HepG2 (cell line): Measurements from ENCODE around the gene XPNPEP2. TPM values are rescaled to one million over a fixed set of nuclear protein-coding genes. Genes with fewer than 3 reads are reported as not detected.

ENCODE experiments used
- ATAC-seq: fragments of 200-7000 bp; cut with Tn5 transposase; 3 replicates; pipeline ENCODE4 v1.9.1; 2020; ENCODE audit warnings: mild to moderate bottlenecking, moderate library complexity
- BruUV-seq: library from RNA; stranded (reverse); fragments of 400-500 nt; replicated peaks from 2 replicates; lab custom pipeline; 2021; lab: Mats Ljungman, UMichigan
- CTCF ChIA-PET: fragments of 300-600 bp; formaldehyde crosslinking; extraction: SDS; loops from one replicate; lab custom pipeline; 2021; ENCODE audit warnings: low total read pairs, inconsistent platforms, low intra/inter-chr PET ratio; lab: Yijun Ruan, JAX
- POLR2A ChIA-PET: fragments of 350-600 bp; sonication (Branson Sonifier 250); formaldehyde crosslinking; loops from one replicate; lab custom pipeline; 2020; ENCODE audit warnings: antibody characterized with exemption, inconsistent platforms; lab: Yijun Ruan, JAX
- DNase-seq: peaks from one replicate; pipeline ENCODE4 v3.0.0-alpha.2; 2015; ENCODE audit warnings: low spot score
- FAIRE-seq: peaks from 3 replicates; lab custom pipeline; 2011; peaks lifted over from hg19 to GRCh38; lab: Jason Lieb, UNC
- H2AFZ ChIP-seq: one replicate; pipeline ENCODE4 v1.6.1; 2011; ENCODE audit warnings: low read length, inconsistent platforms
- H3K27ac ChIP-seq: fragments of 300-600 bp; 3 replicates; pipeline ENCODE4 v1.8.0; 2011; ENCODE audit warnings: mixed run types, mild to moderate bottlenecking, mixed read lengths, low read length, inconsistent platforms; ENCODE audit not compliant: insufficient read depth; ENCODE audit errors: extremely low read length
- H3K27me3 ChIP-seq, 2 experiments: fragments of 200-600 bp in 1 of 2; 2 replicates in 1 of 2; 3 replicates in 1 of 2; pipeline versions ENCODE4 v1.6.0 to v1.8.0; 2011; ENCODE audit warnings: low read length in 2 of 2, mild to moderate bottlenecking in 2 of 2, moderate library complexity in 2 of 2, inconsistent platforms in 1 of 2; ENCODE audit not compliant: insufficient read depth in 2 of 2, control insufficient read depth in 1 of 2
- H3K36me3 ChIP-seq, 2 experiments: fragments of 200-600 bp in 1 of 2; replicated peaks in 1 of 2; 2 replicates in 1 of 2; 3 replicates in 1 of 2; pipeline versions ENCODE4 v1.5.1 to v1.8.0; 2011; ENCODE audit warnings: low read length in 2 of 2, inconsistent platforms in 1 of 2; ENCODE audit not compliant: insufficient read depth in 2 of 2, control insufficient read depth in 1 of 2
- H3K4me1 ChIP-seq: 2 replicates; pipeline ENCODE4 v1.5.1; 2012; ENCODE audit warnings: low read length, inconsistent platforms; ENCODE audit not compliant: insufficient read depth
- H3K4me2 ChIP-seq: 2 replicates; pipeline ENCODE4 v1.6.0; 2011; ENCODE audit warnings: low read depth, low read length, inconsistent platforms
- H3K4me3 ChIP-seq, 3 experiments: fragments of 200-600 bp in 1 of 3; sonication (generic), shearing (Covaris generic) in 1 of 3; replicated peaks in 1 of 3; 2 replicates each; pipeline ENCODE4 v1.5.1; 2011 to 2016; ENCODE audit warnings: low read length in 3 of 3, inconsistent platforms in 2 of 3, low read depth in 2 of 3, mild to moderate bottlenecking in 2 of 3, control low read depth in 1 of 3, mixed read lengths in 1 of 3; ENCODE audit not compliant: insufficient read depth in 1 of 3
- H3K79me2 ChIP-seq: one replicate; pipeline ENCODE4 v1.6.1; 2011; ENCODE audit warnings: low read length, inconsistent platforms; ENCODE audit not compliant: insufficient read depth
- H3K9ac ChIP-seq: 2 replicates; pipeline ENCODE4 v1.6.0; 2011; ENCODE audit warnings: mild to moderate bottlenecking, low read depth, low read length, inconsistent platforms; ENCODE audit not compliant: insufficient read depth
- H3K9me3 ChIP-seq: 2 replicates; pipeline ENCODE4 v1.5.1; 2012; ENCODE audit warnings: mild to moderate bottlenecking, low read length
- H4K20me1 ChIP-seq: 2 replicates; pipeline ENCODE4 v1.6.0; 2011; ENCODE audit warnings: inconsistent platforms, mild to moderate bottlenecking, low read length, moderate library complexity; ENCODE audit not compliant: insufficient read depth
- FOXJ3 ChIP-seq: sonication (generic); formaldehyde crosslinking; IDR thresholded peaks from 2 replicates; pipeline ENCODE4 v1.4.0; 2020; ENCODE audit warnings: missing genetic modification reagents, mild to moderate bottlenecking, borderline replicate concordance
- HOXA3 ChIP-seq: sonication (generic); formaldehyde crosslinking; IDR thresholded peaks from 2 replicates; pipeline ENCODE4 v1.5.0; 2020; ENCODE audit warnings: missing genetic modification reagents
- MAFG ChIP-seq: sonication (generic); formaldehyde crosslinking; IDR thresholded peaks from 2 replicates; pipeline ENCODE4 v1.5.1; 2020; ENCODE audit warnings: mild to moderate bottlenecking, missing genetic modification reagents
- NPAS2 ChIP-seq: sonication (generic); formaldehyde crosslinking; IDR thresholded peaks from 2 replicates; pipeline ENCODE4 v1.8.0; 2022; ENCODE audit warnings: mild to moderate bottlenecking, missing genetic modification reagents, borderline replicate concordance
- SP4 ChIP-seq: sonication (generic); formaldehyde crosslinking; IDR thresholded peaks from 2 replicates; pipeline ENCODE4 v1.8.1; 2023; ENCODE audit warnings: mild to moderate bottlenecking, missing genetic modification reagents
- ZNF10 ChIP-seq: sonication (generic); formaldehyde crosslinking; IDR thresholded peaks from 2 replicates; pipeline ENCODE4 v1.4.0; 2020; ENCODE audit warnings: mild to moderate bottlenecking, low read depth, missing genetic modification reagents, borderline replicate concordance
- ZNF20 ChIP-seq: sonication (generic); formaldehyde crosslinking; IDR thresholded peaks from 2 replicates; pipeline ENCODE4 v1.4.0; 2020; ENCODE audit warnings: mild to moderate bottlenecking, moderate library complexity, missing genetic modification reagents
- ZNF781 ChIP-seq: sonication (generic); formaldehyde crosslinking; IDR thresholded peaks from 2 replicates; pipeline ENCODE4 v1.5.1; 2020; ENCODE audit warnings: borderline replicate concordance, mild to moderate bottlenecking, missing genetic modification reagents; ENCODE audit errors: not compliant biosample characterization
- ZNF83 ChIP-seq: sonication (generic); formaldehyde crosslinking; IDR thresholded peaks from 2 replicates; pipeline ENCODE4 v1.4.0; 2020; ENCODE audit warnings: missing genetic modification reagents, mild to moderate bottlenecking, borderline replicate concordance
- WGBS: methylation state at CpG from one replicate; pipeline ENCODE4 v1.1.6; 2017; ENCODE audit warnings: low lambda C conversion rate; 5-methylcytosine and 5-hydroxymethylcytosine counted together
- in situ Hi-C: cut with HindIII; loops from 2 replicates; pipeline ENCODE4 v1.10.0; 2017; ENCODE audit warnings: low pct_unique_long_range_greater_than_20kb; ENCODE audit not compliant: extremely low pct_ligation_motif_present
- intact Hi-C: fragments of 100-400 bp; cut with micrococcal nuclease; formaldehyde crosslinking; loops from one replicate; pipeline ENCODE4 v1.10.0; 2022; ENCODE audit not compliant: unreplicated experiment
- polyA plus RNA-seq, 8 experiments: library from polyadenylated mRNA; depleted of rRNA in 3 of 8; stranded (reverse) in 7 of 8; unstranded in 1 of 8; fragments of >200 nt; fragmentation: Illumina TruSeq in 4 of 8; extraction: Trizol in 4 of 8; gene quantifications; 2 replicates each; pipeline versions ENCODE4 v1.2.1 to v1.2.3, GENCODE V29; 2011 to 2016; ENCODE audit warnings: low read depth in 4 of 8, missing spikeins in 1 of 8, mixed read lengths in 1 of 8; ENCODE audit not compliant: insufficient read depth in 1 of 8
- total RNA-seq, 5 experiments: library from RNA; depleted of rRNA; stranded (reverse); fragments of >200 nt; fragmentation: Illumina TruSeq; extraction: Trizol; gene quantifications; 2 replicates each; pipeline ENCODE4 v1.2.3, GENCODE V29; 2016; ENCODE audit warnings: low read depth in 1 of 5
- TF ChIP-seq, protein P1 (sequence below), 2 experiments: fragments of 450-650 bp in 1 of 2; sonication (generic) in 1 of 2; formaldehyde crosslinking in 1 of 2; IDR thresholded peaks; 2 replicates each; pipeline versions ENCODE4 v1.6.1 to v1.8.0; 2016 to 2022; ENCODE audit warnings: antibody characterized with exemption in 1 of 2, mild to moderate bottlenecking in 1 of 2, missing genetic modification reagents in 1 of 2
- TF ChIP-seq, protein P2 (sequence below): sonication (generic); formaldehyde crosslinking; IDR thresholded peaks from 2 replicates; pipeline ENCODE4 v1.5.0; 2020; ENCODE audit warnings: missing genetic modification reagents

The XPNPEP2 gene
- total and polyA plus RNA-seq, 2 of the 13 experiments (the other 11 are each of a cell fraction or from before 2014, with no cell fraction given): 1.1 to 1.8 TPM

DNA sequence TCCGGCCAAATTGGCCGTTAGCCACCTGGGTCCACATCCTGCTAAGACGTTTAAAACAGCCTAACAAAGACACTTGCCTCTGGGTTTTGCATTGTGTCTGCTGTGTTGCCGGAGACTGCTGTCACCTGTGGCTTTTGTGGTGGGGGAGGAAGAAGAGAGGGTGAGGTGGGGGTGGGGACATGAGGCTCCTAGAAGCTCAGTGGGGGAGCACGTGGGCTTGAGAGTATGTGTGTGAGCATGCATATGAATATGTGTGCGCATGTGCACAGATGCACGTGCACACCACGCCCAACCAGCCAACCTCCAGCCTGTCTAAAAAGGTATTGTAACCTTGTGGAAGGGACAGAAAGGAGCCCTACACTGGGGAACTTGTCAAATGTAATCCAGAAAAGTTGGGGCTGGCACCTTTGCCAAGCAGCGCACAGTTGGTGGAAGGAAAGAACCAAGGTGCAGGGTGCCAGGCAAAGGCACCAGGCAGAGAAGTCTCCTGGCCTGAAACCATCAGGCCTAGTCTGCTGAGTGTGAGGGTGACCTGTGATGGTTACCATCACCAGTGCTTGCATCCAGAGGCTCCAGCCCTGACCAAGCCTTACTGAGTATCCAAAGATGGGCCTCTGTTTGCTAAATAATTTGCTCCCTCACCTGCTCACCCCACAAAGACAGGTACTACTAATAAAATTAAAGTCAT lies 30.8 kb downstream of the XPNPEP2 start:
- no peak overlapping the region for H3K4me3 ChIP-seq
- ChIA-PET POLR2A (no interaction called here), CTCF (no interaction called here)
- DNase-seq: no peak
- no peaks in the 10 kb centered on the region for H3K27me3 ChIP-seq
- no peak overlapping the region for H2AFZ ChIP-seq
- in situ Hi-C loops: no loop called here
- WGBS: 50% methylated on average over 6 of the region's 9 CpGs
- FAIRE-seq: no peak
- intact Hi-C loops: no loop called here
- no TSS peak for BruUV-seq
- no peaks in the 10 kb centered on the region for H4K20me1 ChIP-seq
- TF ChIP-seq MAFG (CRISPR knock-in tag) (no peak), ZNF20 (CRISPR knock-in tag) (no peak), SP4 (CRISPR knock-in tag) (no peak), ZNF10 (CRISPR knock-in tag) (no peak), NPAS2 (CRISPR knock-in tag) (no peak), FOXJ3 (no peak), ZNF781 (no peak), ZNF83 (no peak), HOXA3 (CRISPR knock-in tag) (no peak)
- TF ChIP-seq, protein P1, sequence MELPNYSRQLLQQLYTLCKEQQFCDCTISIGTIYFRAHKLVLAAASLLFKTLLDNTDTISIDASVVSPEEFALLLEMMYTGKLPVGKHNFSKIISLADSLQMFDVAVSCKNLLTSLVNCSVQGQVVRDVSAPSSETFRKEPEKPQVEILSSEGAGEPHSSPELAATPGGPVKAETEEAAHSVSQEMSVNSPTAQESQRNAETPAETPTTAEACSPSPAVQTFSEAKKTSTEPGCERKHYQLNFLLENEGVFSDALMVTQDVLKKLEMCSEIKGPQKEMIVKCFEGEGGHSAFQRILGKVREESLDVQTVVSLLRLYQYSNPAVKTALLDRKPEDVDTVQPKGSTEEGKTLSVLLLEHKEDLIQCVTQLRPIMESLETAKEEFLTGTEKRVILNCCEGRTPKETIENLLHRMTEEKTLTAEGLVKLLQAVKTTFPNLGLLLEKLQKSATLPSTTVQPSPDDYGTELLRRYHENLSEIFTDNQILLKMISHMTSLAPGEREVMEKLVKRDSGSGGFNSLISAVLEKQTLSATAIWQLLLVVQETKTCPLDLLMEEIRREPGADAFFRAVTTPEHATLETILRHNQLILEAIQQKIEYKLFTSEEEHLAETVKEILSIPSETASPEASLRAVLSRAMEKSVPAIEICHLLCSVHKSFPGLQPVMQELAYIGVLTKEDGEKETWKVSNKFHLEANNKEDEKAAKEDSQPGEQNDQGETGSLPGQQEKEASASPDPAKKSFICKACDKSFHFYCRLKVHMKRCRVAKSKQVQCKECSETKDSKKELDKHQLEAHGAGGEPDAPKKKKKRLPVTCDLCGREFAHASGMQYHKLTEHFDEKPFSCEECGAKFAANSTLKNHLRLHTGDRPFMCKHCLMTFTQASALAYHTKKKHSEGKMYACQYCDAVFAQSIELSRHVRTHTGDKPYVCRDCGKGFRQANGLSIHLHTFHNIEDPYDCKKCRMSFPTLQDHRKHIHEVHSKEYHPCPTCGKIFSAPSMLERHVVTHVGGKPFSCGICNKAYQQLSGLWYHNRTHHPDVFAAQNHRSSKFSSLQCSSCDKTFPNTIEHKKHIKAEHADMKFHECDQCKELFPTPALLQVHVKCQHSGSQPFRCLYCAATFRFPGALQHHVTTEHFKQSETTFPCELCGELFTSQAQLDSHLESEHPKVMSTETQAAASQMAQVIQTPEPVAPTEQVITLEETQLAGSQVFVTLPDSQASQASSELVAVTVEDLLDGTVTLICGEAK (IDR thresholded peaks at IDR 0.05): no peak
- TF ChIP-seq, protein P1 (CRISPR knock-in tag; IDR thresholded peaks at IDR 0.05): no peak
- TF ChIP-seq, protein P2, sequence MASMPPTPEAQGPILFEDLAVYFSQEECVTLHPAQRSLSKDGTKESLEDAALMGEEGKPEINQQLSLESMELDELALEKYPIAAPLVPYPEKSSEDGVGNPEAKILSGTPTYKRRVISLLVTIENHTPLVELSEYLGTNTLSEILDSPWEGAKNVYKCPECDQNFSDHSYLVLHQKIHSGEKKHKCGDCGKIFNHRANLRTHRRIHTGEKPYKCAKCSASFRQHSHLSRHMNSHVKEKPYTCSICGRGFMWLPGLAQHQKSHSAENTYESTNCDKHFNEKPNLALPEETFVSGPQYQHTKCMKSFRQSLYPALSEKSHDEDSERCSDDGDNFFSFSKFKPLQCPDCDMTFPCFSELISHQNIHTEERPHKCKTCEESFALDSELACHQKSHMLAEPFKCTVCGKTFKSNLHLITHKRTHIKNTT: no peak
- ATAC-seq: no peak
- H3K9ac ChIP-seq: no peak overlapping the region
- no peaks in the 10 kb centered on the region for H3K79me2 ChIP-seq
- no peaks in the 10 kb centered on the region for H3K36me3 ChIP-seq
- peaks cover 52% of the 10 kb centered on the region for H3K4me1 ChIP-seq
- H3K9me3 ChIP-seq: no peaks in the 10 kb centered on the region
- H3K4me2 ChIP-seq: peak overlapping the region; percentile 18; the same call in 1 of the 2 replicates
- no peak overlapping the region for H3K27ac ChIP-seq
